OCI-LY1 (cell line): ENCODE measurements around the gene METTL8.

ENCODE experiments used
- H2AFZ ChIP-seq: fragments of 200-600 bp; sonication (generic), shearing (Covaris generic); 2 replicates; pipeline ENCODE4 v1.6.0; 2014; ENCODE audit warnings: antibody characterized with exemption, mild to moderate bottlenecking, low read length
- H3F3A ChIP-seq: fragments of 200-600 bp; sonication (generic), shearing (Covaris generic); 2 replicates; pipeline ENCODE4 v1.6.0; 2014; ENCODE audit warnings: mild to moderate bottlenecking, antibody characterized with exemption, low read length, moderate library complexity; ENCODE audit not compliant: insufficient read depth
- H3K27ac ChIP-seq: fragments of 200-600 bp; sonication (generic); 2 replicates; pipeline ENCODE4 v1.5.1; 2014; ENCODE audit warnings: low read length, mixed run types, mild to moderate bottlenecking, low read depth; ENCODE audit not compliant: poor library complexity, severe bottlenecking
- H3K27me3 ChIP-seq: fragments of 200-600 bp; sonication (generic); 2 replicates; pipeline ENCODE4 v1.6.0; 2014; ENCODE audit warnings: antibody characterized with exemption, mild to moderate bottlenecking, low read length, moderate library complexity; ENCODE audit not compliant: insufficient read depth
- H3K36me3 ChIP-seq: fragments of 200-600 bp; sonication (generic); 2 replicates; pipeline ENCODE4 v1.6.1; 2014; ENCODE audit warnings: mild to moderate bottlenecking, antibody characterized with exemption, low read length, moderate library complexity, mixed read lengths; ENCODE audit not compliant: insufficient read depth
- H3K4me1 ChIP-seq: fragments of 200-600 bp; sonication (generic); 2 replicates; pipeline ENCODE4 v1.5.1; 2014; ENCODE audit warnings: mild to moderate bottlenecking, low read length, moderate library complexity; ENCODE audit not compliant: insufficient read depth, severe bottlenecking
- H3K4me2 ChIP-seq: fragments of 200-600 bp; sonication (generic), shearing (Covaris generic); 2 replicates; pipeline ENCODE4 v1.6.1; 2014; ENCODE audit warnings: low read length
- H3K4me3 ChIP-seq: fragments of 200-600 bp; sonication (generic); 2 replicates; pipeline ENCODE4 v1.5.1; 2014; ENCODE audit warnings: low read length, low read depth, mild to moderate bottlenecking, mixed read lengths; ENCODE audit not compliant: poor library complexity, severe bottlenecking
- H3K79me2 ChIP-seq: fragments of 200-600 bp; shearing (Covaris generic); 2 replicates; pipeline ENCODE4 v1.6.1; 2016; ENCODE audit warnings: mixed run types, low read length, mixed read lengths; ENCODE audit not compliant: insufficient read depth
- H3K9ac ChIP-seq: fragments of 200-600 bp; sonication (generic), shearing (Covaris generic); 2 replicates; pipeline ENCODE4 v1.6.1; 2014; ENCODE audit warnings: mild to moderate bottlenecking, low read length, mixed read lengths
- H3K9me2 ChIP-seq: fragments of 200-600 bp; sonication (generic), shearing (Covaris generic); 2 replicates; pipeline ENCODE4 v1.6.1; 2014; ENCODE audit warnings: low read depth, mild to moderate bottlenecking, low read length, mixed read lengths
- H3K9me3 ChIP-seq: fragments of 200-600 bp; shearing (Covaris generic); 2 replicates; pipeline ENCODE4 v1.6.1; 2014; ENCODE audit warnings: low read length, mixed read lengths
- H4K20me1 ChIP-seq: fragments of 200-600 bp; sonication (generic), shearing (Covaris generic); 2 replicates; pipeline ENCODE4 v1.6.0; 2016; ENCODE audit warnings: mild to moderate bottlenecking, low read length; ENCODE audit not compliant: insufficient read depth
- EZH2 ChIP-seq: fragments of 200-600 bp; sonication (generic), shearing (Covaris generic); IDR thresholded peaks from 2 replicates; pipeline ENCODE4 v1.8.0; 2017; ENCODE audit warnings: borderline replicate concordance, mixed run types, mild to moderate bottlenecking, antibody characterized with exemption, low read length, moderate library complexity, mixed read lengths
- TF ChIP-seq, protein P1 (sequence below): fragments of 200-600 bp; sonication (generic), shearing (Covaris generic); IDR thresholded peaks from 2 replicates; pipeline ENCODE4 v1.5.1; 2017; ENCODE audit warnings: mild to moderate bottlenecking, antibody characterized with exemption, low read length, moderate library complexity, mixed read lengths

The METTL8 gene

DNA sequence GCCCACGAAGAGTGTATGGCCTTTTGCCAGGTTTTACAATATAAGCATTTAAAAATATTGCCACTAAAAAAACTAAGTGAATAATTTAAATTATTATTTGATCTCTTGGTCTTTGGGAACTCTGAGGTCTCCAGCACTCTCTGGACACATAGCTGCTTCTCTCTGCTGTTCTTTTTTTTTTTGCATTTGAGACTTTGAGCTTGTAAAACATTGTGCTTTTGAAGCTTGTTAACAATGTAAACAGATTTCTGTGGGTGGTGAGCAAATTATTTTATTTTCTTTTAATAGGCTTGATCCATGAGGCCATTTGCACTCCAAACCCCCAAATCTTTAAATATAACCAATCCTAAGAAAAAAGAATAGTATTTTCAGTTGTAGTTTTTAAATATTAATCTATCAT lies 42.2 kb upstream of the METTL8 start:
- Histone ChIP-seq H2AFZ (no peak overlapping the region), H3K9me2 (no peaks in the 10 kb centered on the region), H4K20me1 (no peaks in the 10 kb centered on the region), H3K36me3 (peaks cover 50% of the 10 kb centered on the region), H3F3A (no peaks in the 10 kb centered on the region), H3K4me2 (no peak overlapping the region), H3K4me1 (no peaks in the 10 kb centered on the region), H3K27me3 (no peaks in the 10 kb centered on the region), H3K27ac (no peak overlapping the region), H3K79me2 (no peaks in the 10 kb centered on the region), H3K9ac (no peak overlapping the region), H3K9me3 (no peaks in the 10 kb centered on the region), H3K4me3 (no peak overlapping the region)
- no peak for TF ChIP-seq EZH2
- TF ChIP-seq, protein P1, sequence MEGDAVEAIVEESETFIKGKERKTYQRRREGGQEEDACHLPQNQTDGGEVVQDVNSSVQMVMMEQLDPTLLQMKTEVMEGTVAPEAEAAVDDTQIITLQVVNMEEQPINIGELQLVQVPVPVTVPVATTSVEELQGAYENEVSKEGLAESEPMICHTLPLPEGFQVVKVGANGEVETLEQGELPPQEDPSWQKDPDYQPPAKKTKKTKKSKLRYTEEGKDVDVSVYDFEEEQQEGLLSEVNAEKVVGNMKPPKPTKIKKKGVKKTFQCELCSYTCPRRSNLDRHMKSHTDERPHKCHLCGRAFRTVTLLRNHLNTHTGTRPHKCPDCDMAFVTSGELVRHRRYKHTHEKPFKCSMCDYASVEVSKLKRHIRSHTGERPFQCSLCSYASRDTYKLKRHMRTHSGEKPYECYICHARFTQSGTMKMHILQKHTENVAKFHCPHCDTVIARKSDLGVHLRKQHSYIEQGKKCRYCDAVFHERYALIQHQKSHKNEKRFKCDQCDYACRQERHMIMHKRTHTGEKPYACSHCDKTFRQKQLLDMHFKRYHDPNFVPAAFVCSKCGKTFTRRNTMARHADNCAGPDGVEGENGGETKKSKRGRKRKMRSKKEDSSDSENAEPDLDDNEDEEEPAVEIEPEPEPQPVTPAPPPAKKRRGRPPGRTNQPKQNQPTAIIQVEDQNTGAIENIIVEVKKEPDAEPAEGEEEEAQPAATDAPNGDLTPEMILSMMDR = no peak

DNA sequence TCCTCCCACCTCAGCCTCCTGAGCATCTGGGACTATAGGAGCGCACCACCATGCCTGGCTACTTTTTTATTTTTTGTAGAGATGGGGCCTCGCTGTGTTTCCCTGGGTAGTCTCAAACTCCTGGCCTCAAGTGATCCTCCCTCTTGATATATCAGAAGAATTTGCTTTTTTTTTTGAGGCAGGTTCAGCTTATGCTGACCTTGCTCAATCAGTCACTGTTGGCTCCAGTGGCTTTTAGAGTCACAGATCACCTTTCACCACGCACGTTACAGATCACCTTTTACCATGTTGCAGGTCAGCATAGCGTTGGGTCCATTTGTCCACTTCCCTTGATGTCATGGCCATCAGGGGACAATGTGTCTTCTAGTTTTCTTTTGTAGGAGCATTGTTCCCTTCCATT lies 36.3 kb upstream of the METTL8 start:
- Histone ChIP-seq H3K4me1 (no peaks in the 10 kb centered on the region), H4K20me1 (no peaks in the 10 kb centered on the region), H2AFZ (no peak overlapping the region), H3K9me3 (no peaks in the 10 kb centered on the region), H3K36me3 (peaks cover 52% of the 10 kb centered on the region), H3K9me2 (no peaks in the 10 kb centered on the region), H3K79me2 (no peaks in the 10 kb centered on the region), H3K27me3 (no peaks in the 10 kb centered on the region), H3K4me2 (no peak overlapping the region), H3K4me3 (no peak overlapping the region), H3K27ac (no peak overlapping the region), H3K9ac (no peak overlapping the region), H3F3A (no peaks in the 10 kb centered on the region)
- TF ChIP-seq, protein P1 = no peak
- no peak for TF ChIP-seq EZH2

DNA sequence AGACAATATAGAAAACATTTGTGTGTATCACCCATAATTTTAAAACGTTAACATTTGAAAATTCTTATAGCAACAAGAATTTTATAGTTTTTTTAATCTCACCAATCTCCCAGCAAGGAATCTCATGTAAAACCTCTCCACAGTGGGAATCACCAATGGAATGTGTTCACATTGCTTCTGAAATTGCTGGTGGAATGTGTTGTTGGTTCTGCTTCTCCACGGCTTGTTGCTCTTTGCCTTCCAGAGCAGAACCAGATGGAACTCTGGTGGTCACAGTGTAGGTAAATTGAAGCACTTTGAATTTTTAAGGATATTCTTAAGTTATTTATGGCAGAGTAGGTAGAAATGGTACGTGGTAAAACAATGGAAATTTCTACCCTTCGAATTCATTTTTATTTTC lies 35.4 kb upstream of the METTL8 start:
- Histone ChIP-seq H3K27me3 (no peaks in the 10 kb centered on the region), H3K36me3 (peaks cover 43% of the 10 kb centered on the region), H3K4me1 (no peaks in the 10 kb centered on the region), H3K4me2 (no peak overlapping the region), H3K27ac (no peak overlapping the region), H3K79me2 (no peaks in the 10 kb centered on the region), H3K9me2 (no peaks in the 10 kb centered on the region), H3K9ac (no peak overlapping the region), H3F3A (no peaks in the 10 kb centered on the region), H3K9me3 (no peaks in the 10 kb centered on the region), H3K4me3 (no peak overlapping the region), H4K20me1 (no peaks in the 10 kb centered on the region), H2AFZ (no peak overlapping the region)
- TF ChIP-seq EZH2 = no peak
- TF ChIP-seq, protein P1 = no peak
